PC-3 (cell line): ENCODE data around the gene KCNT2. TPM values are rescaled to one million over a fixed set of nuclear protein-coding genes. Genes with fewer than 3 reads are reported as not detected.

Experiments
- ATAC-seq: fragments of 200-7000 bp; cut with Tn5 transposase; 2 replicates; pipeline ENCODE4 v1.9.1; 2020; ENCODE audit warnings: mild to moderate bottlenecking, moderate library complexity
- BruUV-seq: library from RNA; stranded (reverse); fragments of 400-500 nt; replicated peaks from 2 replicates; lab custom pipeline; 2021; lab: Mats Ljungman, UMichigan
- CTCF ChIA-PET: fragments of 300-600 bp; sonication (Branson Sonifier 250); formaldehyde crosslinking; loops from one replicate; lab custom pipeline; 2022; ENCODE audit warnings: antibody characterized with exemption; lab: Charles Lee
- POLR2A ChIA-PET: fragments of 300-600 bp; sonication (Branson Sonifier 250); formaldehyde crosslinking; loops from one replicate; lab custom pipeline; 2022; ENCODE audit warnings: antibody characterized with exemption; ENCODE audit not compliant: unreplicated experiment; lab: Charles Lee
- DNase-seq: peaks from one replicate; pipeline ENCODE4 v3.0.0-alpha.2; 2015
- H2AFZ ChIP-seq: fragments of 300-600 bp; sonication (generic); 2 replicates; pipeline ENCODE4 v1.6.0; 2016; ENCODE audit warnings: antibody characterized with exemption, low read length
- H3F3A ChIP-seq: fragments of 300-600 bp; sonication (generic); one replicate; pipeline ENCODE4 v1.6.0; 2017; ENCODE audit warnings: antibody characterized with exemption, low read length, control low read depth, mild to moderate bottlenecking; ENCODE audit not compliant: unreplicated experiment
- H3K27ac ChIP-seq: fragments of 300-600 bp; sonication (generic); 2 replicates; pipeline ENCODE4 v1.5.1; 2016; ENCODE audit warnings: mild to moderate bottlenecking, low read length
- H3K27me3 ChIP-seq: fragments of 300-600 bp; sonication (generic); 2 replicates; pipeline ENCODE4 v1.6.1; 2016; ENCODE audit warnings: low read length, mixed read lengths
- H3K36me3 ChIP-seq: fragments of 300-600 bp; sonication (generic); 2 replicates; pipeline ENCODE4 v1.6.1; 2016; ENCODE audit warnings: low read depth, mixed run types, low read length, mixed read lengths
- H3K4me1 ChIP-seq: fragments of 300-600 bp; sonication (generic); 2 replicates; pipeline ENCODE4 v1.5.1; 2016; ENCODE audit warnings: low read length; ENCODE audit not compliant: insufficient read depth
- H3K4me2 ChIP-seq: fragments of 300-600 bp; sonication (generic); 2 replicates; pipeline ENCODE4 v1.6.0; 2016; ENCODE audit warnings: low read length
- H3K4me3 ChIP-seq: fragments of 300-600 bp; sonication (generic); 2 replicates; pipeline ENCODE4 v1.5.1; 2016; ENCODE audit warnings: mild to moderate bottlenecking, low read length, mixed read lengths
- H3K79me2 ChIP-seq: fragments of 300-600 bp; sonication (generic); 2 replicates; pipeline ENCODE4 v1.6.1; 2017; ENCODE audit warnings: low read length, mixed read lengths
- H3K9ac ChIP-seq: fragments of 300-600 bp; sonication (generic); 2 replicates; pipeline ENCODE4 v1.6.0; 2016; ENCODE audit warnings: mild to moderate bottlenecking, low read length
- H3K9me2 ChIP-seq: fragments of 300-600 bp; sonication (generic); replicated peaks from 2 replicates; pipeline ENCODE4 v1.6.1; 2016; ENCODE audit warnings: mixed run types, low read length, mixed read lengths
- H3K9me3 ChIP-seq: fragments of 300-600 bp; sonication (generic); 2 replicates; pipeline ENCODE4 v1.6.1; 2016; ENCODE audit warnings: low read length, mixed read lengths
- H4K20me1 ChIP-seq: fragments of 300-600 bp; sonication (generic); 2 replicates; pipeline ENCODE4 v1.6.1; 2016; ENCODE audit warnings: low read length, mixed read lengths
- CTCF ChIP-seq: fragments of 300-600 bp; sonication (generic); conservative IDR thresholded peaks from 2 replicates; pipeline ENCODE4 v1.5.1; 2017; ENCODE audit warnings: antibody characterized with exemption, low read depth, mild to moderate bottlenecking, low read length
- EZH2 ChIP-seq: fragments of 300-600 bp; sonication (generic); IDR thresholded peaks from one replicate; pipeline ENCODE4 v1.6.1; 2017; ENCODE audit warnings: antibody characterized with exemption, mild to moderate bottlenecking, low read length; ENCODE audit not compliant: unreplicated experiment
- EZH2phosphoT487 ChIP-seq: fragments of 300-600 bp; sonication (generic); IDR thresholded peaks from 2 replicates; pipeline ENCODE4 v1.6.1; 2018; ENCODE audit warnings: mild to moderate bottlenecking, antibody characterized with exemption, low read length, borderline replicate concordance
- intact Hi-C: fragments of 100-400 bp; cut with micrococcal nuclease; formaldehyde crosslinking; loops from 2 replicates; pipeline ENCODE4 v1.9.0; 2023
- total RNA-seq: library from RNA; depleted of rRNA; stranded (reverse); fragments of >200 nt; gene quantifications from 2 replicates; pipeline ENCODE4 v1.2.3, GENCODE V29; 2014

KCNT2 gene
- total RNA-seq, 1 experiment from 2014 or later: 0.26 TPM

- intact Hi-C loops: loop anchor here (10.0 kb wide), 1 partner anchor 151 kb away; no protein-coding TSS in a partner anchor
- Histone ChIP-seq H3K36me3 (no peaks in the 10 kb centered on the region), H3K9ac (no peak overlapping the region), H2AFZ (no peak overlapping the region), H3K4me3 (no peak overlapping the region), H3F3A (no peaks in the 10 kb centered on the region), H3K27ac (no peak overlapping the region), H3K9me3 (no peaks in the 10 kb centered on the region), H3K27me3 (no peaks in the 10 kb centered on the region), H4K20me1 (no peaks in the 10 kb centered on the region), H3K79me2 (no peaks in the 10 kb centered on the region), H3K4me2 (no peak overlapping the region), H3K9me2 (no peaks in the 10 kb centered on the region), H3K4me1 (0 out of 2 replicates have a peak, but pooled peaks cover 9% of the 10 kb centered on the region)
- no peak for DNase-seq
- ChIA-PET POLR2A (no interaction called here), CTCF (no interaction called here)
- no peak for ATAC-seq
- no peak for TF ChIP-seq EZH2phosphoT487
- no peak for TF ChIP-seq CTCF
- no peak for TF ChIP-seq EZH2
- no TSS peak for BruUV-seq
These were observed 204.2 kb downstream of the KCNT2 start for GRCh38 chr1:196403803-196404690.

GRCh38 chr1:196401891-196402290, 206.3 kb downstream of the KCNT2 start:
- POLR2A ChIA-PET: no interaction called here

More at GRCh38 chr1:196401891-196402290, 206.3 kb downstream of the KCNT2 start:
- intact Hi-C loops: loop anchor here (10.0 kb wide), 1 partner anchor 153 kb away; no protein-coding TSS in a partner anchor
- no peak overlapping the region for H3K9ac ChIP-seq
- H3K9me2 ChIP-seq: no peaks in the 10 kb centered on the region
- no peak overlapping the region for H3K4me3 ChIP-seq
- no peaks in the 10 kb centered on the region for H3K9me3 ChIP-seq
- ATAC-seq: no peak
- H2AFZ ChIP-seq: no peak overlapping the region
- no peak overlapping the region for H3K27ac ChIP-seq
- H3K79me2 ChIP-seq: no peaks in the 10 kb centered on the region
- H3K27me3 ChIP-seq: no peaks in the 10 kb centered on the region
- TF ChIP-seq CTCF: no peak
- no peak for TF ChIP-seq EZH2phosphoT487
- no peak for TF ChIP-seq EZH2
- DNase-seq: no peak
- H3K4me1 ChIP-seq: 0 out of 2 replicates have a peak, but pooled peaks cover 9% of the 10 kb centered on the region
- H3F3A ChIP-seq: no peaks in the 10 kb centered on the region
- CTCF ChIA-PET: no interaction called here
- no peak overlapping the region for H3K4me2 ChIP-seq
- no peaks in the 10 kb centered on the region for H4K20me1 ChIP-seq
- H3K36me3 ChIP-seq: no peaks in the 10 kb centered on the region
- BruUV-seq: no TSS peak
